Stimulated activated CD8-positive, alpha-beta memory T cell treated with anti-CD3 and anti-CD28 coated beads, Interleukin-15, amount 100 ng/mL, for 4 hours (primary cell): Measurements from ENCODE around the gene RPP14.

Experiments used
- DNase-seq, 2 donors: peaks; one replicate each; pipeline ENCODE4 v3.0.0-alpha.2; 2020; ENCODE audit warnings: low read depth in 2 of 2

Gene RPP14

GRCh38 chr3:58291671-58292338 is 14.2 kb upstream of the RPP14 start:
- no peak for DNase-seq

- DNase-seq: no peak
These were observed 13.2 kb upstream of the RPP14 start for GRCh38 chr3:58292866-58293265.

- DNase-seq: no peak
These were observed 12.5 kb upstream of the RPP14 start for GRCh38 chr3:58293516-58293915.

- no peak for DNase-seq
These were observed 9.8 kb upstream of the RPP14 start for GRCh38 chr3:58296269-58296668.

- no peak for DNase-seq
These were observed 9.2 kb upstream of the RPP14 start for GRCh38 chr3:58296843-58297242.

DNA sequence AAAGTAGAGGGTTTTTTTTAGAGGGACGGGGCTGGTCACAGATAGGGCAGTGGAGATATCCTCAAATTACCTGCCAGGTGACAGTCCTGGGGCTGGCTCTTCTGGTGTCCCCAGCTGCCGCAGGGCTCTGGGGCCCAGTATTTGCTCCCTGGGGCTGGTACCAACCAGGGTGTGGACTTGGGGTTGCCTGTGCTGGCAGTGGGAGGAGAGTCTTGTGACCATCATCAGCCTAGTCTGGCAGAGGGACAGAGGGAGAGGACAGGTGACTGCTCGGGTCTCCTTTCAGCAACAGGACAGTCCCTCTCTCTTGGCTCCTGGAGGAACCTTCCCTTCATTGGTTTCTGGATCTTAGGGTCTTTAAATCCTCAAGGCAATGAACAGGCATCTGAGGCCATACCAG is 7.9 kb upstream of the RPP14 start:
- no peak for DNase-seq

DNA sequence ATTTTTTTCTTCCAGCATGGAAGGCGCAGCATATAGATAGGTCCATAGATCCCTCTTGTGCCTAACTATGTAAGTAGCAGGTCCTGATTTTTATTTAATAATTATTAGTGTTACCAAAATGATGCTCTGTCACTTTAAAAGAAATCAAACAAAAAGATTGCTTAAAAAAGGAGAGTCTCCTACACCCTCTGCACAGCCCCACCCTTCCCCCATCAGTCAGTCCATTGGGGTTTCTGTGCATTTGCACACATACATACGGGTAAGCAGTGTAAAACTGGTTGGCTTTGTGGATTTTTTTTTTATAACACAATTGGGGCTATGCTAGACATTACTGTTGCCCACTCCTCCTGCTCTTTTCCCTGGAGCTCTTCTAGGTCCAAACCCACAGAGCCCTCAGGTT is 7.0 kb upstream of the RPP14 start:
- DNase-seq: no peak

DNA sequence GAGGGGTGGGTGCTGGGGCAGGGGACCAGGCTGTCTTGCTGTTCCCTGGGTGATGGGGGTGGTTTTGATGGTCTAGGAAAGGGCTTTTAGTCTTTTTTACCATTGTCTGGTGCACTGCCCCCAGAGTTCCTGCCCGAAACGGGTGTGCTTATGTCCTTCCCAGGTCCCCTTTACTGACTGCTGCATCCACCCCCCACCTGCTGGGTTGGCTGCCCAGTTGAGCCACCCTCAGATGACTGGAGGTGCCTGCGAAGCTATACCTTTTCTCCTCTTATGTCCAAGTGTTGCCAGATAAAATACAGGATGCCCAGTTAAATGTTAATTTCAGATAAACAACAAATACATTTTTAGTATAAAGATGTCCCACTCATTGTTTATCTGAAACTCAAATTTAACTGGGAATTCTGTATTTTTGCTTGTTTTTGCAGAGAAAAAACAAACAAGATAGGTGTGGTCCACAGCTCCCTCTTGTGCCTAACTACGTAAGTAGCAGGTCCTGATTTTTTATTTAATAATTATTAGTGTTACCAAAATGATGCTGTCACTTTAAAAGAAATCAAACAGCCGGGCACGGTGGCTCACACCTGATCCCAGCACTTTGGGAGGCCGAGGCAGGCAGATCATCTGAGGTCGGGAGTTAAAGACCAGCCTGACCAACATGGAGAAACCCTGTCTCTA is 6.1 kb upstream of the RPP14 start:
- DNase-seq: no peak

DNA sequence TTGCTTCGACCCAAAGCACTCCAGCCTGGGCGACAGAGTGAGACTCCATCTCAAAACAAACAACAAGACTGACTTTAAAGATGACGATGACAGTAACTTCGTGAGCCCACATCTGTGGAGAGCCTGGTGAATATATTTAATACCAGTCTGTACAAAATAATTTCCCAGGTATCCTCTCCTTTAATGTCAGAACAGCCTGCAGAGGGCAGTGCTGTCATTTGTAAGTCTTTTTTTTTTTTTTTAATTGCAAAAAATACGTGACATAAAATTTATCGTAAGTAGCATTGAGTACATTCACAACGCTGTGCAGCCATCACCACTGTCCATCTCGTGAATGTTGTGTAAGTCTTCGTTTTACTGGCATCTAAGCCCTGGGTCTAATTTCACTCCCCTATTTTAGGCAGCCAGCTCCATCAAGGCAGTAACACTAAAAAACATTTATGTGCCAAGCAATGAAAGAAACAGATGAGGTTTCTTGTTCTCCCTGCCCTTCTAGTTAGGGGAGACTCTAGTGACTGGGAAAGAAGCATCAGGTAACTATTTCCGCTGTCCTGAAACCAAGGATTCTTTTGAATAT is 1.7 kb downstream of the RPP14 start:
- no peak for DNase-seq

- DNase-seq: no peak
These were observed 2.7 kb downstream of the RPP14 start for GRCh38 chr3:58308728-58309127.

GRCh38 chr3:58317811-58318210 is 11.8 kb downstream of the RPP14 start:
- DNase-seq: no peak

- no peak for DNase-seq
These were observed 15.7 kb downstream of the RPP14 start for GRCh38 chr3:58321791-58322190.

DNA sequence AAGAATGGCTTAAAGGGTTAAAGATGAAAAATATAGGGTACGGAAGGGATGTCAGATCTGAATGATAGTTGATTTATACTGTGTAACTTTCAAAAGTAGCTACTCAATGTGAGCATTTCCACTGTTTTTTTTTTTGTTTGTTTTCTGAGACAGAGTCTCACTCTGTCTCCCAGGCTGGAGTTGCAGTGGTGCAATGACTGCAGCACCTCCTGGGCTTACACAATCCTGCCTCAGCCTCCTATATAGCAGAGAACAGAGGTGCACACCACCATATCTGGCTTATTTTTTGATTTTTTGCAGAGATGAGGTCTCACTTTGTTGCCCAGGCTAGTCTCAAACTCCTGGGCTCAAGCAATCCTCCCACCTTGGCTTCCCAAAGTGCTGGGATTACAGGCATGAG is 16.7 kb downstream of the RPP14 start:
- DNase-seq: no peak

DNA sequence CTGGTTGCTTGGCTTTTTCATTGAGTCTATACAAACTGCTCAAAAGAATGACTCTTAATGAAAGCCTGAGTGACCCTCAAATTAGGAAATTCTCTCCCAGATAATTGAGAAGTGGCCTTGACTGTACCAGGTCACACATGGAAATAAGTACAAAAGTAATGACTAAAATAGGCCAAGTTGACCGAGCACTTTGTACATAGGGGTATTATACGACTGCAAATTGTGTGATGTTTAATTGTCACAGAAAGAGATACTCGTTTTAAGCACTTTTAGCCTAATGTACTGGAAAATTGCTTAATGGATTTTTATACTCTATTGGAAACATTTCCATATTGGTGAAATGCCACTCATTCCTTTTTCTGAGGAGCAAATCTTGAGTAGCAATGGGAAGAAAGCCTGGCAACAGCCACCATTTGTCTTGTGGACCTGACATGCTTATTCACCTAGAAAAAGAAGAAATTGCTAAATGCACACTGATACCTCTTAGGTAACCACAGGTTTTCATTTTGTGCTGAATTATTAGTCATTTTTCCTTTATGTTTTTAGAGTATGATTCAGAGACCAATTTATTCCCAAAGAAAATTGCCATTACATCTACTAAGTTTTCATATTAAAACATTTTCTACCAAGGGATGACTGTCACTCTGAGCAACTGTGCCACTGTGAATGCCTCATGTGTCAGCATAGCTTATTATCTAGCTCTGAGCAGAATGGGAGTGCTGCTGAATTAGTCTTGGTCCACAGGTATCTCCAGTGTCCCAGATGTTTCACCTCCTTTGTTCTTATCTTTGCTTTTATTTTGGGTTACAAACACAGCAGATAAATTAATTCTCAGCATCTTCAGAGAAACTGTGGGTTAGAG is 17.7 kb downstream of the RPP14 start:
- DNase-seq: no peak

DNA sequence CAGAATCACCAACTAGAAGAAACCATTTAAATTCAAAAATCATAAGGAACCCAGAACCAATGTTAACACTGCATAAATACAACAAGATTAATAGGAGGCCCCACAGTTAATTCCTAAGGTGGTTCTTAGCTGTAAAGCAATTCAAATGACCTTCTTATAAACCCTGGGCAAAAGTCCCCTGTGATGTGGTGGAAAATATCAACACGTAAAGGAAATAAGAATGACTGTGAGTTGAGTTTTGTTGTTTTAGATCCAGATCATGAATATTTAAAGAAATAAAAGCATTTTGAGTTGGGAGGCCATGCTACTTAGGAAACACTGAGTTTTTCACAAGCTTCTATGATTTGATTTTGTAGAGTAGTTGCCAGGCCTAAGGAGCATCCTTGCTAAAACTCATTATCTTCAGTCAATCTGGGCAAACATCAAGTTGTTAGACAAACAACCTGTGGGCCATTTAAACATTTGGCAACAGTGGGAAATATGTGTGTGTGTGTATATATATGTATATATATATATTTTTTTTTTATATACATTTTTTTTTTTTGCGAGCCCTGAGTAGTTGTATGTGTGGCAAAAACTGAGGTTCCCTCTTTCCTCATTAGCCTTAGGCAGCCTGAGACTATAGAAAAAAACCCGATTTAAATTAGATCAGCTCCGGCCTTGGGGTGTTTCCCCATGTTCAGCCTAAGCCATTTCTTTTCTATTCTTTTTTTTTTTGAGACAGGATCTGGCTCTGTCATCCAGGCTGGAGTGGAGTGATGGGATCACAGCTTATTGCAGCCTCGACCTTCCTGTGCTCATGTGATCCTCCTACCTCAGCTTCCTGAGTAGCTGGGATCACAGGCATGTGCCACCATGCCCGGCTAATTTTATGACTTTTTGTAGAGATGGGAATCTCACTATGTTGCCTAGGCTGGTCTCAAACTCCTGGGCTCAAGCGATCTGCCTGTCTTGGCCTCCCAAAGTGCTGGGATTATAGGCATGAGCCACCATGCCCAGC is 18.6 kb downstream of the RPP14 start:
- DNase-seq: no peak

GRCh38 chr3:58325525-58325992 is 19.5 kb downstream of the RPP14 start:
- no peak for DNase-seq

- no peak for DNase-seq
These were observed 20.3 kb downstream of the RPP14 start for GRCh38 chr3:58326267-58326900.

- DNase-seq: no peak
These were observed 23.3 kb downstream of the RPP14 start for GRCh38 chr3:58329150-58329921.

DNA sequence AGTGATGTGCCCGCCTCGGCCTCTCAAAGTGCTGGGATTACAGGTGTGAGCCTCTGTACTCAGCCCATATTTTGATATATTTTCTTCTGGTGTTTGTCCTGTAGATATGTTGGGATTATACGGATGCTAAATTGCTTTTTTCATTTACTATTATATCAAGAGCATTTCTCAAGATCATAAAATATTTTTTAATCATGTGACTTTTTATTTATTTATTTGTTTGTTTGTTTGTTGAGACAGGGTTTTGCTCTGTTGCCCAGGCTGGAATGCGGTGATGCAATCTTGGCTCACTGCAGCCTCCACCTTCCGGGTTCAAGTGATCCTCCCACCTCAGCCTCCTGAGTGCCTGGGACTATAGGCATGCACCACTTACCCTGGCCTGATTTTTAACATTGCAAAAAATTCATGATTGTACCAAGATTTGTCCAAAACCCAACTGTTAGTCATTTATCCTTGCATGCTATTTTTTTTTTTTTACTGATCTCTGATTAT is 23.9 kb downstream of the RPP14 start:
- DNase-seq: no peak
